Upper lobe of left lung (tissue), 4 donors: ENCODE measurements around the gene HIF1AN.

ENCODE experiments used
- POLR2A ChIP-seq, 4 donors: fragments of 450-650 bp; IDR thresholded peaks; one replicate each; pipeline ENCODE4 v1.5.1; 2016 to 2017; ENCODE audit warnings: antibody characterized with exemption in 4 of 4, mild to moderate bottlenecking in 2 of 4
- POLR2AphosphoS5 ChIP-seq, 2 donors: sonication (generic); formaldehyde crosslinking; IDR thresholded peaks; one replicate each; pipeline ENCODE4 v1.5.1; 2017; ENCODE audit warnings: antibody characterized with exemption in 2 of 2
- TF ChIP-seq, protein P1 (sequence below), 6 experiments: fragments of 450-650 bp in 4 of 6; fragments of 200-600 bp in 2 of 6; sonication (generic) in 2 of 6; IDR thresholded peaks; one replicate each; pipeline ENCODE4 v1.5.1; 2016 to 2019; ENCODE audit warnings: antibody characterized with exemption in 6 of 6

DNA sequence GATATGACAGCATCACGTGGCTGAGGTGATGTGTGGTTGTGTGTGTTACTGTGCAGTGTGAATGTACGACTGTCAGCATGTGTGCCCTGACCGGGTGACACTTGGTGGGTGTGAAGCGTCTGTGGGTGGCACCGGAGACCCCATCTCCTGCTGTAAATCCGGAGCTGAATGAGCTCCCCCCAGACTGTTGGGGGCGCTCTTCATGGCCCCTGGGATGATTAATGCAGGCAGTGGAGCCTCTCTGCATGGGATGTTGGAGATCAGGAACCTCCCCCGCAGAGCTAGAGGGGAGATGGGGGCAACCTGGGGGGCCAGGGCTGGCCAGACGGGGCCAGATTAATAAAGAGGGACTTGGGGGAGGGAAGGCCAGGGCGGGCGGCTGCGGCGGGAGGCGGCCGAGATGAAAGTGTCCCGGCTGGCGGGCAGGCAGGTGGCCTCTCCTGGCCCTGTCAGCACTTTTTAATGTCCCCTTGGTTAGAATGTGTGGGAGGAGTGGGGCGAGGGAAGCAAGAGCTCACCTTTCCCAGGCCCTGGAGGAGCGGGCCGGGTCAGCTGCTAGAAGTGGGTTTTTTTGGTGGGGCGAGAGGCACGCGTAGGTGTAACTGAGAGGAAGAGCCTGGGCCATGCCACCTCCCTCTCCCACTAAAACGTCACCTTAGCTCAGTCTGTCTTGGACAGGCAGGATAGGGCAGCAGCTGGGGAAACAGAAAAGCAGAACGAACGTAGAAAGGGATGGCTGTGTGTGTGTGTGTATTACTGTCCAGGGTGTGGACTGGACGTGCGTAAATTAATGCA is 34.1 kb downstream of the HIF1AN start:
- TF ChIP-seq POLR2AphosphoS5 (IDR thresholded peaks at IDR 0.05) (no peak), POLR2A (IDR thresholded peaks at IDR 0.05) (no peak)
- TF ChIP-seq, protein P1, sequence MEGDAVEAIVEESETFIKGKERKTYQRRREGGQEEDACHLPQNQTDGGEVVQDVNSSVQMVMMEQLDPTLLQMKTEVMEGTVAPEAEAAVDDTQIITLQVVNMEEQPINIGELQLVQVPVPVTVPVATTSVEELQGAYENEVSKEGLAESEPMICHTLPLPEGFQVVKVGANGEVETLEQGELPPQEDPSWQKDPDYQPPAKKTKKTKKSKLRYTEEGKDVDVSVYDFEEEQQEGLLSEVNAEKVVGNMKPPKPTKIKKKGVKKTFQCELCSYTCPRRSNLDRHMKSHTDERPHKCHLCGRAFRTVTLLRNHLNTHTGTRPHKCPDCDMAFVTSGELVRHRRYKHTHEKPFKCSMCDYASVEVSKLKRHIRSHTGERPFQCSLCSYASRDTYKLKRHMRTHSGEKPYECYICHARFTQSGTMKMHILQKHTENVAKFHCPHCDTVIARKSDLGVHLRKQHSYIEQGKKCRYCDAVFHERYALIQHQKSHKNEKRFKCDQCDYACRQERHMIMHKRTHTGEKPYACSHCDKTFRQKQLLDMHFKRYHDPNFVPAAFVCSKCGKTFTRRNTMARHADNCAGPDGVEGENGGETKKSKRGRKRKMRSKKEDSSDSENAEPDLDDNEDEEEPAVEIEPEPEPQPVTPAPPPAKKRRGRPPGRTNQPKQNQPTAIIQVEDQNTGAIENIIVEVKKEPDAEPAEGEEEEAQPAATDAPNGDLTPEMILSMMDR (IDR thresholded peaks at IDR 0.05) = no peak
